H1 (cell line): ENCODE measurements around the gene TBC1D16. TPM values are rescaled to one million over a fixed set of nuclear protein-coding genes. Genes with fewer than 3 reads are reported as not detected.

Experiments used
- CTCF ChIA-PET: fragments of 300-600 bp; sonication (Branson Sonifier 250); formaldehyde crosslinking; loops from one replicate; lab custom pipeline; 2021; ENCODE audit not compliant: partially characterized antibody; lab: Charles Lee
- POLR2A ChIA-PET: fragments of 300-600 bp; sonication (Branson Sonifier 250); formaldehyde crosslinking; loops from one replicate; lab custom pipeline; 2021; ENCODE audit warnings: inconsistent platforms; ENCODE audit not compliant: partially characterized antibody; lab: Charles Lee
- DNase-seq, 2 experiments: peaks; one replicate each; pipeline versions ENCODE4 v3.0.0 to v3.0.0-alpha.2; 2010 to 2022; ENCODE audit warnings: low spot score in 2 of 2, low read depth in 1 of 2, mixed read lengths in 1 of 2
- FAIRE-seq: peaks from 2 replicates; lab custom pipeline; 2011; peaks lifted over from hg19 to GRCh38; lab: Jason Lieb, UNC
- H2AFZ ChIP-seq: 2 replicates; pipeline ENCODE4 v1.8.1; 2012; ENCODE audit warnings: low read length, inconsistent platforms
- H2AK5ac ChIP-seq: 2 replicates; pipeline ENCODE4 v1.6.1; 2013; ENCODE audit warnings: low read depth, low read length
- H2BK120ac ChIP-seq: replicated peaks from 2 replicates; pipeline ENCODE3; 2013; ENCODE audit warnings: low read depth, low read length, inconsistent platforms
- H2BK12ac ChIP-seq: 2 replicates; pipeline ENCODE4 v1.6.1; 2013; ENCODE audit warnings: low read depth, low read length
- H2BK15ac ChIP-seq: 2 replicates; pipeline ENCODE4 v1.6.1; 2013; ENCODE audit warnings: low read length
- H2BK20ac ChIP-seq: 2 replicates; pipeline ENCODE4 v1.6.1; 2013; ENCODE audit warnings: low read length
- H2BK5ac ChIP-seq: 2 replicates; pipeline ENCODE4 v1.6.1; 2013; ENCODE audit warnings: low read depth, low read length
- H3K14ac ChIP-seq: 2 replicates; pipeline ENCODE4 v1.6.1; 2013; ENCODE audit warnings: inconsistent platforms; ENCODE audit not compliant: insufficient read length
- H3K18ac ChIP-seq: 2 replicates; pipeline ENCODE4 v1.6.1; 2013; ENCODE audit warnings: low read length; ENCODE audit errors: extremely low read depth
- H3K23ac ChIP-seq: 2 replicates; pipeline ENCODE4 v1.6.1; 2013; ENCODE audit warnings: inconsistent platforms; ENCODE audit not compliant: insufficient read length
- H3K23me2 ChIP-seq: 2 replicates; pipeline ENCODE4 v1.6.1; 2013; ENCODE audit warnings: low read depth, low read length
- H3K27ac ChIP-seq: 2 replicates; pipeline ENCODE4 v1.6.1; 2011; ENCODE audit warnings: low read depth, low read length, inconsistent platforms
- H3K27me3 ChIP-seq, 4 experiments: replicated peaks in 1 of 4; 1 replicate in 1 of 4; 2 replicates in 3 of 4; pipeline versions ENCODE4 v1.6.1 to v1.8.1; 2011 to 2013; ENCODE audit warnings: low read length in 3 of 4, mild to moderate bottlenecking in 3 of 4, inconsistent platforms in 2 of 4, mixed read lengths in 2 of 4, moderate library complexity in 1 of 4; ENCODE audit not compliant: control insufficient read depth in 3 of 4, insufficient read depth in 3 of 4; ENCODE audit errors: extremely low read depth in 1 of 4
- H3K36me3 ChIP-seq, 4 experiments: 2 replicates each; pipeline versions ENCODE4 v1.6.1 to v1.8.1; 2011 to 2013; ENCODE audit warnings: mild to moderate bottlenecking in 4 of 4, low read length in 3 of 4, moderate library complexity in 2 of 4, control low read depth in 1 of 4, inconsistent platforms in 1 of 4; ENCODE audit not compliant: insufficient read depth in 4 of 4, control insufficient read depth in 2 of 4
- H3K4ac ChIP-seq: replicated peaks from 2 replicates; pipeline ENCODE3; 2013; ENCODE audit warnings: low read length, low read depth, mixed read lengths, inconsistent platforms; ENCODE audit not compliant: insufficient read length
- H3K4me1 ChIP-seq, 4 experiments: replicated peaks in 1 of 4; 1 replicate in 1 of 4; 2 replicates in 3 of 4; pipeline versions ENCODE4 v1.6.1 to v1.8.1; 2011 to 2013; ENCODE audit warnings: low read length in 3 of 4, inconsistent platforms in 2 of 4, mixed read lengths in 1 of 4; ENCODE audit not compliant: insufficient read depth in 4 of 4, control insufficient read depth in 3 of 4
- H3K4me2 ChIP-seq, 2 experiments: 2 replicates each; pipeline versions ENCODE4 v1.6.1 to v1.8.1; 2011 to 2013; ENCODE audit warnings: low read depth in 2 of 2, low read length in 2 of 2, control low read depth in 1 of 2, inconsistent platforms in 1 of 2, mild to moderate bottlenecking in 1 of 2; ENCODE audit not compliant: insufficient read depth in 1 of 2
- H3K4me3 ChIP-seq, 4 experiments: fragments of 200-600, 300-600 bp in 1 of 4; sonication (generic), shearing (Covaris generic), sonication (Bioruptor Twin) in 1 of 4; 2 replicates each; pipeline versions ENCODE4 v1.5.1 to v1.8.1; 2011 to 2016; ENCODE audit warnings: low read length in 4 of 4, low read depth in 3 of 4, control low read depth in 2 of 4, inconsistent platforms in 2 of 4, mild to moderate bottlenecking in 2 of 4, mixed read lengths in 1 of 4, moderate library complexity in 1 of 4; ENCODE audit not compliant: insufficient read depth in 2 of 4; ENCODE audit errors: extremely low read depth in 1 of 4
- H3K56ac ChIP-seq: replicated peaks from 2 replicates; pipeline ENCODE3; 2013; ENCODE audit warnings: low read depth, mild to moderate bottlenecking, mixed read lengths, low read length, inconsistent platforms; ENCODE audit not compliant: insufficient read length
- H3K79me1 ChIP-seq: 2 replicates; pipeline ENCODE4 v1.6.1; 2013; ENCODE audit warnings: low read depth, low read length, control low read depth
- H3K79me2 ChIP-seq, 2 experiments: 2 replicates each; pipeline versions ENCODE4 v1.6.1 to v1.8.1; 2012 to 2013; ENCODE audit warnings: low read length in 2 of 2, mild to moderate bottlenecking in 2 of 2, inconsistent platforms in 1 of 2; ENCODE audit not compliant: insufficient read depth in 2 of 2, control insufficient read depth in 1 of 2
- H3K9ac ChIP-seq, 4 experiments: replicated peaks in 1 of 4; 1 replicate in 1 of 4; 2 replicates in 3 of 4; pipeline versions ENCODE4 v1.6.1 to v1.8.1; 2011 to 2013; ENCODE audit warnings: low read depth in 3 of 4, low read length in 3 of 4, control low read depth in 2 of 4, mild to moderate bottlenecking in 2 of 4, moderate library complexity in 2 of 4, inconsistent platforms in 1 of 4; ENCODE audit errors: extremely low read depth in 1 of 4
- H3K9me3 ChIP-seq, 2 experiments: 2 replicates each; pipeline versions ENCODE4 v1.6.1 to v1.8.1; 2012 to 2013; ENCODE audit warnings: mild to moderate bottlenecking in 2 of 2, moderate library complexity in 2 of 2, control low read depth in 1 of 2, inconsistent platforms in 1 of 2, low read depth in 1 of 2, low read length in 1 of 2, mixed read lengths in 1 of 2; ENCODE audit not compliant: insufficient read depth in 2 of 2
- H4K20me1 ChIP-seq, 2 experiments: replicated peaks in 1 of 2; 2 replicates each; pipeline versions ENCODE3 to v1.8.1; 2011 to 2013; ENCODE audit warnings: inconsistent platforms in 2 of 2, low read length in 2 of 2, mild to moderate bottlenecking in 1 of 2; ENCODE audit not compliant: insufficient read depth in 2 of 2, control insufficient read depth in 1 of 2
- H4K5ac ChIP-seq: 2 replicates; pipeline ENCODE4 v1.6.1; 2013; ENCODE audit warnings: low read length, low read depth, mixed read lengths, inconsistent platforms; ENCODE audit not compliant: insufficient read length
- H4K8ac ChIP-seq: 2 replicates; pipeline ENCODE4 v1.8.0; 2013; ENCODE audit warnings: mild to moderate bottlenecking, moderate library complexity, low read length, inconsistent platforms; ENCODE audit not compliant: insufficient read depth; ENCODE audit errors: extremely low read depth
- H4K91ac ChIP-seq: replicated peaks from 2 replicates; pipeline ENCODE3; 2013; ENCODE audit warnings: low read length, mixed read lengths, inconsistent platforms; ENCODE audit not compliant: insufficient read length
- CTBP2 ChIP-seq: IDR thresholded peaks from 2 replicates; pipeline ENCODE4 v1.7.0; 2011; ENCODE audit warnings: borderline replicate concordance, mild to moderate bottlenecking, moderate library complexity, mixed read lengths, low read length; ENCODE audit not compliant: insufficient read depth, insufficient read length
- FOSL1 ChIP-seq: IDR thresholded peaks from 2 replicates; pipeline ENCODE4 v1.6.1; 2011; ENCODE audit warnings: mild to moderate bottlenecking, low read depth, low read length, moderate library complexity; ENCODE audit not compliant: insufficient read depth
- KDM5A ChIP-seq: fragments of 200-600 bp; IDR thresholded peaks from 2 replicates; pipeline ENCODE4 v1.7.1; 2012; ENCODE audit warnings: mild to moderate bottlenecking, low read length, inconsistent platforms, mixed read lengths
- MAX ChIP-seq: IDR thresholded peaks from 2 replicates; pipeline ENCODE4 v1.6.1; 2012; ENCODE audit warnings: inconsistent platforms
- RBBP5 ChIP-seq: IDR thresholded peaks from 2 replicates; pipeline ENCODE4 v1.7.1; 2012; ENCODE audit warnings: low read depth, mild to moderate bottlenecking, inconsistent platforms, low read length, moderate library complexity, borderline replicate concordance
- RXRA ChIP-seq: IDR thresholded peaks from 2 replicates; pipeline ENCODE4 v1.6.1; 2011; ENCODE audit warnings: low read depth, mild to moderate bottlenecking, low read length, moderate library complexity; ENCODE audit not compliant: insufficient read depth
- SP2 ChIP-seq: IDR thresholded peaks from 2 replicates; pipeline ENCODE4 v1.6.1; 2012; ENCODE audit warnings: mild to moderate bottlenecking, low read length, inconsistent platforms
- WGBS, 2 experiments: shearing (Covaris generic) in 1 of 2; methylation state at CpG; one replicate each; pipeline versions ENCODE4 v1.1.6 to v1.1.7; 2013 to 2015; ENCODE audit warnings: low lambda C conversion rate in 2 of 2, mixed read lengths in 2 of 2, inconsistent platforms in 1 of 2, low coverage in 1 of 2, missing lambda C conversion rate in 1 of 2; ENCODE audit not compliant: insufficient replicate concordance in 2 of 2, insufficient coverage in 1 of 2, insufficient read length in 1 of 2; ENCODE audit errors: extremely low coverage in 1 of 2, missing lambda C conversion rate in 1 of 2; 5-methylcytosine and 5-hydroxymethylcytosine counted together
- polyA plus RNA-seq, 7 experiments: library from polyadenylated mRNA; depleted of rRNA in 3 of 7; stranded (reverse) in 5 of 7; unstranded in 2 of 7; fragments of >200 nt in 5 of 7; fragments of 200-250 nt in 2 of 7; gene quantifications; 1 replicate in 5 of 7; 2 replicates in 1 of 7; 4 replicates in 1 of 7; pipeline versions ENCODE4 v1.2.1 to v1.2.3, GENCODE V29; 2011 to 2013; ENCODE audit warnings: missing spikeins in 2 of 7, mixed read lengths in 2 of 7
- total RNA-seq: library from RNA; stranded (reverse); fragmentation: NEBNext Ultra II Directional; extraction: Animal tissue kit (Norgen Biotek cat#: 25700); gene quantifications from 2 replicates; pipeline ENCODE4 v1.2.1, GENCODE V29; 2021

TBC1D16 gene
- total and polyA plus RNA-seq, 2 of the 8 experiments (the other 6 are each of a cell fraction or from before 2014, with no cell fraction given), result 21.1 to 109 TPM

- peak in 1 of 2 experiments; percentile 85 for DNase-seq
- Histone ChIP-seq H4K5ac (peak overlapping the region; percentile 83), H2BK5ac (peak overlapping the region; percentile 78; the same call in 1 of the 2 replicates), H2BK15ac (no peak overlapping the region), H2AFZ (peak overlapping the region; percentile 80; the same call in 1 of the 2 replicates), H2BK12ac (peak overlapping the region; percentile 50; the same call in 1 of the 2 replicates), H3K56ac (peak overlapping the region; percentile 52), H3K23me2 (peaks cover 2% of the 10 kb centered on the region; the same call in 1 of the 2 replicates), H3K9ac (peak overlapping the region; percentile 1 to 92 (median 89)), H3K23ac (no peak overlapping the region), H3K14ac (no peak overlapping the region), H3K79me1 (peaks cover 12% of the 10 kb centered on the region), H3K4me3 (peak overlapping the region; percentile 61 to 89 (median 78)), H4K8ac (peak overlapping the region; percentile 93; the same call in 1 of the 2 replicates), H3K27ac (peak overlapping the region; percentile 87), H3K79me2 (peaks cover 8 to 33% of the 10 kb centered on the region in 2 experiments), H3K9me3 (no peaks in the 10 kb centered on the region), H3K4me2 (peak overlapping the region; percentile 68 to 85), H2BK120ac (no peak overlapping the region), H4K20me1 (peaks cover 10 to 17% of the 10 kb centered on the region in 2 experiments), H3K27me3 (no peaks in the 10 kb centered on the region), H3K4ac (no peak overlapping the region), H3K36me3 (peaks cover 0 to 3% (median 0%) of the 10 kb centered on the region in 4 experiments; a peak in 1 of 8 replicates), H2BK20ac (no peak overlapping the region), H2AK5ac (no peak overlapping the region), H4K91ac (peak overlapping the region; percentile 42), H3K4me1 (peaks cover 0 to 3% (median 1%) of the 10 kb centered on the region in 4 experiments; a peak in 3 of 7 replicates), H3K18ac (peak overlapping the region; percentile 60)
- CTCF ChIA-PET, result no interaction called here
- FAIRE-seq, result no peak
- POLR2A ChIA-PET, result no interaction called here
- 4% methylated on average over 37 of the region's 52 CpGs; no CpG with 5 or more reads in 1 of the 2 experiments for WGBS, 2 experiments
- TF ChIP-seq FOSL1 (no peak), KDM5A (no peak), SP2 (no peak), RBBP5 (0 out of 2 replicates have a peak, but pooled peaks have one; percentile 21), MAX (peak; percentile 5), CTBP2 (no peak), RXRA (no peak)
These were observed 1.2 kb upstream of the TBC1D16 start for GRCh38 chr17:80036715-80037477.
